HG03097 (cell line): ENCODE measurements around the gene GPR84.

Experiments
- ATAC-seq: cut with Tn5 transposase; IDR thresholded peaks from one replicate; pipeline ENCODE4 v1.9.1; 2021; ENCODE audit not compliant: unreplicated experiment, low FRiP score

Gene GPR84

GRCh38 chr12:54375259-54375579 is 10.9 kb upstream of the GPR84 start:
- no peak for ATAC-seq

DNA sequence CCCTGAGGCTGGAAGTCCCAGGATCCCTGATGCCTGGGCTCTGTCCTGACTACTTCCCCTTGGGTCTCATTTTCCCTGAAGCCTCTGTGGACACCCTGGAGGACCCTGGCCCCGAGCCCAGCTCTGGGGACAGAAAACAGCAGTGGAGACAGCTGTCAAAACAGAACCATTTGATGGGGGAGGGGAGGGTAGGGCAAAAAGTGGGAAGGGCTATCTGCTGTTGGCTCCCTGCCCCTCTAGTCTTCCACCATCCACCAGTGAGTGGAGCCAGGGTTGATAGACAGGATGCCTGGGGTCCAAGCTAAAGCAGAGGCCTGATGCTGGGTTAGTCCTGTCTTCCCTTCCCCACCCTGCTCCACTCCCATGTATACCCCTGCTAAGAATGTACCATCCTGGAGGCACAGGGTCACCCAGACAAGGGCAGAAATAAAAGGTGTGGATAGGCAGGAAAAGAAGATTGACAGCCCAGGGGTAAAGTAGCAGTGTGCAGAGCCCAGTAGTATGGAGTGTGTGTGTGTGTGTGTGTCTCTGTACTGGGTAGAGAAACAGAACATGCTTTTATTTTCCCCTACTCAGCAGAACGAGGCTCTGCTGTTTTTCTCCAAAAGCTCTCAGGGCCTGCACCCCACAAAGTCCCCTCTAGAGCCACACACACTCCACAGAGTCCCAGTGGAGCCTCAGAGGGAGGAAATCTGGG is 10.4 kb upstream of the GPR84 start:
- ATAC-seq, result no peak

- ATAC-seq, result no peak
Measured at GRCh38 chr12:54373649-54374561, 9.6 kb upstream of the GPR84 start.

GRCh38 chr12:54372113-54372806 is 8.0 kb upstream of the GPR84 start:
- ATAC-seq, result no peak

DNA sequence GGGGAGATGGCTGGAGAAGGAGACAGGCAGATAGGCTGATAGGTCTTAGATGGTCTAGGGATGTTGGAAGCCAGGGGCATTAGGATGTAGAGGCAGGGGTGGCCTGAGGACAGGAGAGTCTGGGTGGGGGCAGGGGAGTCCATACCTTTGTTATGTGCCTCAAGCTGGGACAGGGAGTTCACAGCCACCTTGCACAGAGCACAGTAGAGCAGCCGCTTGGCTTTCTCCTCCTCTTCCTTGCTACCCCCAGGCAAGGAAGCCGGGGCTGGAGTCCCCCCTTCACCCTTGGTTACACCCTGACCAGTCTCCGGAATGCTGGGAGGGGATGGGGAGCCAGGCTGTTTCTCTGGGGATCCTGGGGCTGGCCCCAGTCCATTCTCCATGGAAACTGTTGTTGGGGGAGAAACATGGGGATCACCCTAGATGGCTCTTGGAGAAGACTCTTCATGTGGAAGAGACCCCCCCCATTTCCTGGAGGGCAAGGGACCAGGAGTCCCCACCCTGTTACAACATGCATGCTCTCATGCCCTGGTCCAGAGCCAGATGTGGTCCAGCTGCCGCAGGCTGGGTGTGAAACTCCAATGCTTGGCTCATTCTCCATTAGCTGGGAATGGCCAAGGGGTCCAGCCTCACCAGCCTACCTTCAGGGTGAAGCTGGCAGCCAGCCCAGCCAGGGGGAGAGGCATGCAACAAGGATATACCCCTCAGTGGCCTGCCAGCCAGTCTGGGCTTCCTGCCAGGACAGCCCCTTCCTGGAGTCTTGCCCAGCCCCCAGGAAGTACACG is 7.2 kb upstream of the GPR84 start:
- no peak for ATAC-seq

- no peak for ATAC-seq
Measured at GRCh38 chr12:54370171-54370730, 6.0 kb upstream of the GPR84 start.

DNA sequence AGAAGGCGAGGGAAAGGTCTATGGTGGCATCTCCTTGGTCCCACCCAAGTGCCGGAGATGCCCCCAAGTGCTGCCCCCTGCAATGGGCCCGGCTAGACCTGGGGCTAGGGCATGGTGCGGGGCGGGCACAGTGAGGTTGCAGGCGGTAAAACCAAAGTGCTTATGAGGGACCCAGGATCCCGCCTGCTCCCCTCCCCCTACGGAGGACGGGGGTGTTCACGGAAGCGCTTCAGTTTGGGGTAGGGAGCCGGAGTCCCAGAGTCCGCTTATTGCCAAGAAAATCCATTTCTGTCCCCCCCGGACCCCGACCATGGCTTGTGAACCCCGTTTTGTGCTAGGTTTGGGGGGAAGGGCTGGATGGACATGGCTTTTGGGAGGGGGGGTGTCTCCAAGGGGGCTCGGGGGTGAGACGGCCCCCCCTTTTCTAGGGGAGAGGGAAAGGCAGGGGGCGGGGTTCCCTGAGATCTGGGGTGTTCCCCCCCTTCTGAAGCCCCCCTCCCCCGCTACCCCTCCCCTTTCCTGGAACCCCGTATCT is 5.4 kb upstream of the GPR84 start:
- no peak for ATAC-seq

GRCh38 chr12:54368709-54369596 is 4.7 kb upstream of the GPR84 start:
- ATAC-seq, result no peak

DNA sequence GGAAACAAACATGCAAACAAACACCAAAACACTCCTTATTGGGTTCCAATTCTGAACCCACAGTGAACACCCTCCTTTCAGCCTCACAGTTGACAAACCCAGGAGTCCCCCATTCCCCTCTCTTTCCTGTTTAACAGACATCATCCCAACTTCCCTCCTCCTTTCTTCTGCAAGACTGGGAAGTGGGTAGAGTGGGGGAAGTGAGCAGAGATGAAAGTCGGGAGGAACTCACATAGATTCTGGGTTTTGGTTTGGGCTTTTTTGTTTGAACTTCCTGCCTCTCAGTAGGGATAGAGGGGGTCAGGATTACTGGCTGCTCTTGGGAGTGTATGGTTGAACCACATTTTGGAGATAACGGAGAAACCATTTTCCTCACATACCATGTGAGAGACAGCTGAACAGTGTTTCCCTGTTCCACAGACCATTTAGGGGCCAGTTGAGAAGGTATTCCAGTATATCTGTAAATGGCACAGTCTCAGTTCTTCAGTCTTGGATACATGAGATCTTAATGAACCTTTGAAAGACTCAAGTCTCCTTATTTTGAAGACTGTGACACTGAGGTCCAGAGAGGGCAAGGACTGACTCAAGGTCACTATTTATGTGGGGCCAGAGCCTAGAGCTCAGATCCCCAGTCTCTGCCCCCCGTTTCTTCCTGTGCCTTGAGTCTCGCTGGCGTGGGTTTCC is 3.9 kb upstream of the GPR84 start:
- ATAC-seq, result no peak

GRCh38 chr12:54363618-54364017 is 668 bp downstream of the GPR84 start:
- no peak for ATAC-seq

- ATAC-seq, result no peak
Measured at GRCh38 chr12:54363047-54363446, 1.2 kb downstream of the GPR84 start.

GRCh38 chr12:54360717-54361456 is 3.4 kb downstream of the GPR84 start:
- no peak for ATAC-seq

GRCh38 chr12:54359762-54360351 is 4.4 kb downstream of the GPR84 start:
- no peak for ATAC-seq

GRCh38 chr12:54358945-54359761 is 5.1 kb downstream of the GPR84 start:
- ATAC-seq, result peak; percentile 92

- no peak for ATAC-seq
Measured at GRCh38 chr12:54358191-54358944, 5.9 kb downstream of the GPR84 start.
